Measurements from ENCODE around the gene PCDHAC1. TPM values are rescaled to one million over a fixed set of nuclear protein-coding genes. Genes with fewer than 3 reads are reported as not detected.
"Not testable (repeated sequence)": the region's sequence is repeated elsewhere in the genome, so short reads cannot be mapped to it uniquely, and the experiment has no call there.

PCDHAC1 gene, protein sequence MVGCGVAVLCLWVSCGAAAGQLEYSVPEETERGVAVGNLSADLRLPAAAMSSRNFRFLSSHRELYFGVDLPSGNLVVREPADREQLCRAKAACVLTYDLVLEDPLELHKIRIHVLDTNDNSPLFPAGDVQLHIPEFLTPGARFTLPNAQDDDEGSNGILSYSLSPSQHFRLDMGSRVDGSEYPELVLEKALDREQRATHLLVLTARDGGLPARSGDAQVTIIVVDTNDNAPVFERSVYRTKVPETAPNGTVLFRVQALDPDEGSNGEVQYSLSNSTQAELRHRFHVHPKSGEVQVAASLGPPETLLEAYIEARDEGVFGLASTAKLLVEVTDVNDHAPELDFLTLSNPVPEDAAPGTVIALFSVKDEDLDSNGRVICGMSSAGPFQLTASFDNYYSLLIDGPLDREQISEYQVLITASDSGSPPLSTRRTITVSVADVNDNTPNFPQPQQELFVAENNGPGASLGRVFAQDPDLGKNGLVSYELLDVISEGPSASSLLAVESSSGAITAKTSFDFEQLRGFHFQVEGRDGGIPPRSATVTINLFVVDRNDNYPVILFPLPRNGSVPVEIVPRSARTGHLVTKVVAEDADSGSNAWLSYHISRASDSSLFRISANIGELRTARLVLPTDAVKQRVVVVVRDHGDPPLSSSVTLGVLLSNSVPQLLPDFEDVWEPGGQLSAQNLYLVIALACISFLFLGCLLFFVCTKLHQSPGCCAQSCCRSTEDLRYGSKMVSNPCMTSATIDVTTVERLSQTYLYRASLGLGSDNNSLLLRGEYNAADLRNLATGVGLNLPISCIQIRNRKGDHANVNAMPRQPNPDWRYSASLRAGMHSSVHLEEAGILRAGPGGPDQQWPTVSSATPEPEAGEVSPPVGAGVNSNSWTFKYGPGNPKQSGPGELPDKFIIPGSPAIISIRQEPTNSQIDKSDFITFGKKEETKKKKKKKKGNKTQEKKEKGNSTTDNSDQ
- polyA plus RNA-seq (2012; ENCODE audit: insufficient read depth, insufficient read length) = not detected

DNA sequence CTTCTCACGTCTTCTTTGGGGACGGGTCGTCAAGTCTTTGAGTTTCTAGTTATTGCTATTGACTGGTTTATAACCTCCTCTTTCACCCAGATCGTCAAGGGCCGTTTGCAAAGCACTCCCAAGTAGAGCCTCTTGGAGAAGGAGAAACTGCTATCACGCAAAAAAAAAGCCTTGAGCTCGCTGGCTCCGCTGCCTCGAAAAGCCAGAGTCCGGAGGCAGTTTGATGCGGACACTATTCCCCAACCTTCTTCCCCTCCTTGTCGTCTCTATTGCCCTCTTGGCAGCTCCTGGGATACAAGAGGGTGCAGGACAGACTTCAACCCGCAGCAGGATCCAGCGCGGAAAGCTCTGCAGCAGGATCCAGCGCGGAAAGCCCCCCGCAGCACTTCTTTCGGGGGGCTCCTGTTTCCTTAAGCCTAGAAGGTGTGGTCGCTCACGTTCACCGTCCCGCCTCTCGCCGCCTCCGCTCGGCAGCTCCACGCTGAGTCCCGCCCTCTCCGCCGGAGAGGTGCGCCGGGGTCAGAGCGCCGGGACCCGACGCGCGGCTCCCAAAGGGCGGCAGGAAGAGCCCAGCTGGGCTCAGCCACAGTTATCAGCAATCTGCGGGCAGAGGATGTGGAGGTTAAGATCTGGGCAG lies at the start of gene PCDHAC1:
TSS of gene PCDHAC1 (plus strand) at position 494 of the 637 bp plus-strand sequence. CDS start 594 bp downstream, outside the sequence.
- DNase-seq (ENCODE audit: low read depth, low spot score) = no peak
- no peak within 1 kb of the TSS for H3K4me3 ChIP-seq (ENCODE audit: low read length)

DNA sequence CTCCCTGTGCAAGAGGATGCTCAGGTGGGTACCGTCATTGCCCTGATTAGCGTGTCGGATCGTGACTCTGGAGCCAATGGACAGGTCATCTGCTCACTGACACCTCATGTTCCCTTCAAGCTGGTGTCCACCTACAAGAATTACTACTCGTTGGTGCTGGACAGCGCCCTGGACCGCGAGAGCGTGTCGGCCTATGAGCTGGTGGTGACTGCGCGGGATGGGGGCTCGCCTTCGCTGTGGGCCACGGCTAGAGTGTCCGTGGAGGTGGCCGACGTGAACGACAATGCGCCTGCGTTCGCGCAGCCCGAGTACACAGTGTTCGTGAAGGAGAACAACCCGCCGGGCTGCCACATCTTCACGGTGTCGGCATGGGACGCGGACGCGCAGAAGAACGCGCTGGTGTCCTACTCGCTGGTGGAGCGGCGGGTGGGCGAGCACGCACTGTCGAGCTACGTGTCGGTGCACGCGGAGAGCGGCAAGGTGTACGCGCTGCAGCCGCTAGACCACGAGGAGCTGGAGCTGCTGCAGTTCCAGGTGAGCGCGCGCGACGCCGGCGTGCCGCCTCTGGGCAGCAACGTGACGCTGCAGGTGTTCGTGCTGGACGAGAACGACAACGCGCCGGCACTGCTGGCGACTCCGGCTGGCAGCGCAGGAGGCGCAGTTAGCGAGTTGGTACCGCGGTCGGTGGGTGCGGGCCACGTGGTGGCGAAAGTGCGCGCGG lies 49.4 kb upstream of the PCDHAC1 start:
- H3K4me3 ChIP-seq (ENCODE audit: low read length); DNase-seq (ENCODE audit: low read depth, low spot score): not testable (repeated sequence)

DNA sequence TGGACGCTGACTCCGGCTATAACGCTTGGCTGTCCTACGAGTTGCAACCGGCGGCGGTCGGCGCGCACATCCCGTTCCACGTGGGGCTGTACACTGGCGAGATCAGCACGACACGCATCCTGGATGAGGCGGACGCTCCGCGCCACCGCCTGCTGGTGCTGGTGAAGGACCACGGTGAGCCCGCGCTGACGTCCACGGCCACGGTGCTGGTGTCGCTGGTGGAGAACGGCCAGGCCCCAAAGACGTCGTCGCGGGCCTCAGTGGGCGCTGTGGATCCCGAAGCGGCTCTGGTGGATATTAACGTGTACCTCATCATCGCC lies 48.9 kb upstream of the PCDHAC1 start:
- DNase-seq (ENCODE audit: low read depth, low spot score) = no peak
- H3K4me3 ChIP-seq (ENCODE audit: low read length) = no peak overlapping the region

DNA sequence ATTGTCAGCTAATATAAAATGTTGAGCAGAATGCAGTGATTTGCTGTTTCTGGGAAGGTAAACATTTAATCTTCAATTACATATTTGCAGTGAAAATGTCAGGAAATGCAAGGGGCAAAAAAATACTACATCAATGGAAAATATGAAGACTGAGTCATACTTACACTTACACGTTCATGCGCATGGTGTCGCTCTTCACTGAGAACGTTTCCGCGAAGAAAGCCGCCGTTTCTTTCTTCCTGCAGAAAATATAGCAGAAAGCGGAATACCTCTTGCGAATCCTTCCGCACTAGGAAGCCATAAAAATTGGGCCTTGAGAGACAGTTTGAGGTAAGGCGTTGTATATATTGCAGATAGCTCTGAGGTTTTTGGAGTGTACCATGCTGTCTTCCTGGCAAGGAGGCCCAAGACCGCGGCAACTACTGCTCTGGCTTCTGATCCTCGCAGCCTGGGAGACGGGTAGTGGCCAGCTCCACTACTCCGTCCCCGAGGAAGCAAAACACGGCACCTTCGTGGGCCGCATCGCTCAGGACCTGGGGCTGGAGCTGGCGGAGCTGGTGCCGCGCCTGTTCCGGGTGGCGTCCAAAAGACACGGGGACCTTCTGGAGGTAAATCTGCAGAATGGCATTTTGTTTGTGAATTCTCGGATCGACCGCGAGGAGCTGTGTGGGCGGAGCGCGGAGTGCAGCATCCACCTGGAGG lies 44.1 kb upstream of the PCDHAC1 start, which contains the start of gene PCDHA13:
TSS of gene PCDHA13 (plus strand) at position 236 of the 702 bp plus-strand sequence. CDS start at position 381, 145 bp downstream.
- no peak within 1 kb of the TSS for H3K4me3 ChIP-seq (ENCODE audit: low read length)
- DNase-seq (ENCODE audit: low read depth, low spot score) = no peak

DNA sequence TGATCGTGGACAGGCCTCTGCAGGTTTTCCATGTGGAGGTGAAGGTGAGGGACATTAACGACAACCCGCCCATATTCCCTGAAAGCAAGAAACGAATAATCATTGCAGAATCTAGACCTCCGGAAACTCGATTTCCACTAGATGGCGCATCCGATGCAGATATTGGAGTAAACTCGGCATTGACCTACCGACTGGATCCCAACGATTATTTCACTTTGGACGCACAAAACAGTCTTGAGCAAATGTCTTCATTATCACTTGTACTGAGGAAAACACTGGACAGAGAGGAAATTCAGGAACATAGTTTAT lies 43.6 kb upstream of the PCDHAC1 start:
- peak; percentile 6 for DNase-seq (ENCODE audit: low read depth, low spot score)
- no peak overlapping the region for H3K4me3 ChIP-seq (ENCODE audit: low read length)

DNA sequence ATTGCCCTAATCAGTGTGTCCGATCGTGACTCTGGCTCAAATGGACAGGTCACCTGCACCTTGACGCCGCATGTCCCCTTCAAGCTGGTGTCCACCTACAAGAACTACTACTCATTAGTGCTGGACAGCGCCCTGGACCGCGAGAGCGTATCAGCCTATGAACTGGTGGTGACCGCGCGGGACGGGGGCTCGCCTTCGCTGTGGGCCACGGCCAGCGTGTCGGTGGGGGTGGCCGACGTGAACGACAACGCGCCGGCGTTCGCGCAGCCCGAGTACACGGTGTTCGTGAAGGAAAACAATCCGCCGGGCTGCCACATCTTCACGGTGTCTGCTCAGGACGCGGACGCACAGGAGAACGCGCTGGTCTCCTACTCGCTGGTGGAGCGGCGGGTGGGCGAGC lies 42.7 kb upstream of the PCDHAC1 start:
- no peak for DNase-seq (ENCODE audit: low read depth, low spot score)
- no peak overlapping the region for H3K4me3 ChIP-seq (ENCODE audit: low read length)

DNA sequence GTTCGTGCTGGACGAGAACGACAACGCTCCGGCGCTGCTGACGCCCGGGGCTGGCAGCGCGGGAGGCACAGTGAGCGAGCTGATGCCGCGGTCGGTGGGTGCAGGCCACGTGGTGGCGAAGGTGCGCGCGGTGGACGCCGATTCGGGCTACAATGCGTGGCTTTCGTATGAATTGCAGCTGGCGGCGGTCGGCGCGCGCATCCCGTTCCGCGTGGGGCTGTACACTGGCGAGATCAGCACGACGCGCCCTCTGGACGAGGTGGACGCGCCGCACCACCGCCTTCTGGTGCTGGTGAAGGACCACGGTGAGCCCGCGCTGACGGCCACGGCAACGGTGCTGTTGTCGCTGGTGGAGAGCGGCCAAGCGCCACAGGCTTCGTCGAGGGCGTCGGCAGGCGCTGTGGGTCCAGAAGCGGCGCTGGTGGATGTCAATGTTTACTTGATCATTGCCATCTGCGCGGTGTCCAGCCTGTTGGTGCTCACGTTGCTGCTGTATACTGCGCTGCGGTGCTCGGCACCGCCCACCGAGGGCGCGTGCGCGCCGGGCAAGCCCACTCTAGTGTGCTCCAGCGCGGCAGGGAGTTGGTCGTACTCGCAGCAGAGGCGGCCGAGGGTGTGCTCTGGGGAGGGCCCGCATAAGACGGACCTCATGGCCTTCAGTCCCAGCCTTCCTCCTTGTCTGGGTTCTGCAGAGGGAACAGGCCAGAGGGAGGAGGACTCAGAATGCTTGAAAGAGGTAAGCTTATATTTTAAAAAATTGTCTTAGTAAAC lies 42.0 kb upstream of the PCDHAC1 start:
- no peak for DNase-seq (ENCODE audit: low read depth, low spot score)
- no peak overlapping the region for H3K4me3 ChIP-seq (ENCODE audit: low read length)

DNA sequence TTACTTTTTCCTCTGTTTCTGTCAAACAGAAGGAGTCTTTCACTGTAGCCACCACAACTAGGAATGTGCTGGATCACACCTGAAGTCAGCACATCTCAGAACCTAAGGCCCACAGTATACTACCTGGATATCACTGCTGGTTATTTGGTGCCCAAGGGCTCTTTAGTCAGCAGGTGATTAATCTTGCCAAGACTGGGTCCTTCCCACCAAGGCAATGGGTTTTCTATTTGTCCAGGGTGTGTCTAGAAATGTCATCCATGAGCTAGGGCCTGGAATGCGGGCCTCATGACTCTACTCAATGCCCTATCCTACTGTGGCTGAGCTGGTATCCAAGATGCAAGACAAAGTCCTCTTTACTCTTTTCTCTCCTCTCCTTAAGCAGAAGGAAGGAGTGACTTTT lies 9.8 kb upstream of the PCDHAC1 start:
- H3K4me3 ChIP-seq (ENCODE audit: low read length) = no peak overlapping the region
- DNase-seq (ENCODE audit: low read depth, low spot score) = no peak

DNA sequence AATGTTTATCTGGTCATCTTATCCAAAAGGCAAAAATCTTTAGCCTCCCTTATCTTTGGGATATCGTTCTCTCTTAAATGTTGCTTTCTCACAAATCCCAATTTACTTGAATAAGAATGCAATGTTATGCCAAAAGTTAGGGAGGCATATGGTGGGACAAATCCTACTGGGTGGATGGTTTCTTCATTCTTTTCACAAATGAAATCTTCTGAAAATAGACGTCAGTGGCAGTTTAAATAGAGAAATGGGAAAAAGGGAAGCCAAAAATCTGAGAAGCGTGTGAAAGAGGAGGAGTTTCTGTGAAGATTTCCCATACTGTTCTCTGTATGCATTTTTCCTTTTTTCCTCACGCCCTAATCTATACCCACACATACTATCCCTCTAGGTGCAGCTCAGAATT lies 2.5 kb upstream of the PCDHAC1 start:
- DNase-seq (ENCODE audit: low read depth, low spot score) = no peak
- H3K4me3 ChIP-seq (ENCODE audit: low read length) = no peak overlapping the region

DNA sequence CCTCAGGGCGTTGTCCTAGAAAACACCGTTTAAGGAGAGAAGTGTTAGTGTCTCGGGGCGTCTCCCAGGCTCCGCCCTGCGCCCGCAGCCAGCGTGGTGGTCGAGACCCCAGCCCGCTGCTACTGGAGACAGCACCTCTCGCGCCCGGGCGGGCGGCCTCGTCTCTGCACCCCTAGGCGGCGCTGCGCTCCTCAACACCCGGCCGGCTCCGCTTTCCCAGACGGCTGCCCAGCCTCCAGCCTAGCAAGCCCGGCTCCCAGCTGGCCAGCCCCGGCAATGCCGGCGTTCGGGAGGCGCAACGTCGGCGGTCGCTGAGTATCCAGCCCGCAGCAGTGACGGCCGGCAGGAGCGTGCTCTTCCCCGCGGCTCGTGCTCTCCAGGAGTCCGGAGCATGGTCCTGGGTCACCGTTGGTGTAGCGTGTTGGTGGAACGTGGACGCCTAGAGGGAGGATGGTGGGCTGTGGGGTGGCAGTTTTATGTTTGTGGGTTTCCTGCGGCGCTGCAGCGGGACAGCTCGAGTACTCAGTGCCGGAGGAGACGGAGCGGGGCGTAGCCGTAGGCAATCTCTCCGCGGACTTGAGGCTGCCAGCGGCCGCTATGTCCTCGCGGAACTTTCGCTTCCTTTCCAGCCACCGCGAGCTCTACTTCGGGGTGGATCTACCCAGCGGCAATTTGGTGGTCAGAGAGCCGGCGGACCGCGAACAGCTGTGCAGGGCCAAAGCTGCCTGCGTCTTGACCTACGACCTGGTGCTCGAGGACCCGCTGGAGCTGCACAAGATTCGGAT lies 536 bp downstream of the PCDHAC1 start:
- DNase-seq (ENCODE audit: low read depth, low spot score) = peak; percentile 17
- no peak overlapping the region for H3K4me3 ChIP-seq (ENCODE audit: low read length)

DNA sequence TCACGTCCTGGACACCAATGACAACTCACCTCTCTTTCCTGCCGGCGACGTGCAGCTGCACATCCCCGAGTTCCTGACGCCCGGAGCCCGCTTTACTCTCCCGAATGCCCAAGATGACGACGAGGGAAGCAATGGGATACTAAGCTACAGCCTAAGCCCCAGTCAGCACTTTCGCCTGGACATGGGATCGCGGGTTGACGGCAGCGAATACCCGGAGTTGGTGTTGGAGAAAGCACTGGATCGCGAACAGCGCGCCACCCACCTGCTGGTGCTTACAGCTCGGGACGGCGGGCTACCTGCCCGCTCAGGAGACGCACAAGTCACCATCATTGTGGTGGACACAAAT lies 1.1 kb downstream of the PCDHAC1 start:
- no peak overlapping the region for H3K4me3 ChIP-seq (ENCODE audit: low read length)
- no peak for DNase-seq (ENCODE audit: low read depth, low spot score)

DNA sequence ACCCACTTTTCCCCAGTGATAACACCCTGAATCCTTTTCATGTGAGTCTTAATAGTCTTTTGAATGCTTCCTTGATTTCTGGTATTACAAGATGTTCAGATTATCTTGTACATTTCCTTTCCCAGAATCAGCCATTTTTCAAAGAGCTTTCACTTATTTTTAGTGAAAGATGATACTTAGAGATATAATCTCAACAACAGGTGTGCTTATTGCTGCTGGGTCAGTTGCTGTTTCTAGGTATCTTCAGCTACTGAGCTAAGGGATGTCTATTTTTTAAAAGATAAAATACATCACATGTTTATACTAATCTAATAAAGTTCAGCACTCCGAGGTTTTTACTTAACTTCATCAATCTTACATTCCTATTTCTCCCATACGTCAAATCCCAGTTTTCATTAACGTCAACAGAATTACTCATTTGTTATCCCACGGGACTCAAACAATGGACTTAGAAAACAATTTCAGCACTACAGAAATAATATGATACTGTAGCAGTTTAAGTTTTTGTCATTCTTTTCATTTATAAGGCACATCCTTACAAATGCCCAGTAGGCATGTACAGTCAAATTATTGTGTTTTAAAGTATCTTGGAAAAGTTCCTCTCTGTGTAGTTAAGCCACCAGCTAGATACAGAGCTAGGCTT lies 9.0 kb downstream of the PCDHAC1 start:
- no peak for DNase-seq (ENCODE audit: low read depth, low spot score)
- no peak overlapping the region for H3K4me3 ChIP-seq (ENCODE audit: low read length)

DNA sequence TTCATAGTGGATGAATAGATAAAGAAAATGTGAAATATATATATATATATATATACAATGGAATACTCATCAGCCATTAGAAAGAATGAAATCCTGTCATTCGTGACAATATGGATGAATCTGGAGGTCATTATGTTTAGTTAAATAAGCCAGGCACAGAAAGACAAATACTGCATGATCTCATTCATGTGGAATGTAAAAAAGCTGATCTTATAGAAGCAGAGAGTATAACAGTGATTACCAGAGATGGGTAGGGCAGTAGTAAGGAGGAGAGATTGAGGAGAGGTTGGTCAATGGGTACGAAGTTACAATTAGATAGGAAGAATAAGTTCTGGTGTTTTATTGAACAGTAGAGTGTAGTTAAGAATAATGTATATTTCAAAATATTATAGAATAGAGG lies 20.5 kb downstream of the PCDHAC1 start:
- H3K4me3 ChIP-seq (ENCODE audit: low read length) = no peak overlapping the region
- no peak for DNase-seq (ENCODE audit: low read depth, low spot score)

DNA sequence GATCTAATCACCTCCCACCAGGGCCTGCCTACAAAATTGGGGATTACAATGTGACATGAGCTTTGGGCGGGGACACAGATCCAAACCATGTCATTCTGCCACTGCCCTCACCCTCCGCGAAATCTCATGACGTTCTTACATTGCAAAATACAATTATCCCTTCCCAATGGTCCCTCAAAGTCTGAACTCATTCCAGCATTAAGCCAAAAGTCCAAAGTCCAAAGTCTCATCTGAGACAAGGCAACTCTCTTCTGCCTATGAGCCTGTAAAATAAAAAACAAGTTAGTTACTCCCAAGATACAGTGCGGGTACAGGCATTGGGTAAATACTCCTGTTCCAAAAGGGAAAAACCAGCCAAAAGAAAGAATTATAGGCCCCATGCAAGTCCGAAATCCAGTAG lies 25.5 kb downstream of the PCDHAC1 start:
- H3K4me3 ChIP-seq (ENCODE audit: low read length) = no peak overlapping the region
- no peak for DNase-seq (ENCODE audit: low read depth, low spot score)

DNA sequence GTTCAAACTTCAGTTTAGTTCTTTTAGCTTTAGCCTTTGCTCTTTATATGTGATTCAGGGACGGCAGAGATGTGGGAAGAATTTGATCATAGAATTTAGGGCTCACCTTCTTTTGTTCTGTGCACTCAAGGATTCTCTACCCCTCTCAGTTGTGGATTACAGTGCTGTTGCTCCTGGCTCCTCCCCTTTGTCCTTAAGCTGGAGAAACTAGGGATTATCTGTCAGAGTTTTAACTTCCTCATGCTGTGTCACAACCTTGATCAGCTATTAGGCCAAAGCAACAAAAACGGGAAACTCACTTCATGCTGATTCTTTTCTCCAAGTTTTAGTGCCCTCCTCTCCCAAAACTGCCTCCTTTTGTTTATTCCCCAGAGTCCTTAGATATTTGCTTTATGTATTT lies 27.1 kb downstream of the PCDHAC1 start:
- no peak overlapping the region for H3K4me3 ChIP-seq (ENCODE audit: low read length)
- no peak for DNase-seq (ENCODE audit: low read depth, low spot score)

DNA sequence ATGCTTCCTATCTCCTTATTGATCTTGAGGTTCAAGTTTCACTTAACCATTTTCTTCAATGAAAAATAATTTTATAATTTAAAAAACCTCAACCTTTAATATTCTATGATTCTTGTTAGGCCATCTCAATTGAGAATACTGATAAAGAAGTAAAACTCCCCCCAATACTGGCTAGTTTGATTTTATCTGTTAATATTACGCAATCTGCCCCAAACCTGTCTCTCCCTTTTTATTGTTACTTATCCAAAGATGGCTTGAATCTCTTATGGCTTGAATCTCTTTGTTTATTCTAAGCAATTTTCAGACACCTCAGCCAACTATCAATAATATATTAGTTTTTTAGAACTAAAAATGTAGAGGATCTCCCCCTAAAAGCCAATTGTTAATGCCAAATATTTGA lies 36.1 kb downstream of the PCDHAC1 start:
- no peak for DNase-seq (ENCODE audit: low read depth, low spot score)
- no peak overlapping the region for H3K4me3 ChIP-seq (ENCODE audit: low read length)

DNA sequence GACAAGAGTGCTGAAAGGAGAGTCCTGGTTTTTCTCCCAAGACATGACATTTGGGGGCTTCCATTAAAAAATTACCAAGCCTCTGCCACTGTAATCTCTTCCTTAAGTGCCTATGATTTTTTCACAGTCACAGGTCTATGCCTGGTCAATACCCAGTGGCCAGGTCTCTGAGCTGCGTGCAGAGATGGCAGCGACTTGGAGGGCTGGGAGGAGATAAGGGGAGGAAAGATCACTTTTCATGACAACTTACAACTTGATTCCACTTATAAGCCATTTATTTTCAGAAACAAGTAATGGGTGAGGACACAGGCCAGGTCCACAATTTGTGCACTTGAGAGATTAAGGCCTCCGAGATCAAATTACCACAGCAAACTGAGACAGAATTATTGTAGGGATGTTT lies 38.3 kb downstream of the PCDHAC1 start:
- no peak for DNase-seq (ENCODE audit: low read depth, low spot score)
- H3K4me3 ChIP-seq (ENCODE audit: low read length) = no peak overlapping the region
